Naive thymus-derived CD4-positive, alpha-beta T cell (primary cell): ENCODE measurements around the gene PRR7. TPM values are rescaled to one million over a fixed set of nuclear protein-coding genes. Genes with fewer than 3 reads are reported as not detected.
A peak's percentile ranks its signal among the peaks of the same experiment; 100 is the strongest.

Experiments used
- ATAC-seq: fragments of 150-1000 bp; cut with Tn5 transposase; 2 replicates; pipeline ENCODE4 v1.10.0; 2021; ENCODE audit warnings: mild to moderate bottlenecking, moderate library complexity
- CTCF ChIA-PET: fragments of 350-600 bp; sonication (Branson Sonifier 250); formaldehyde crosslinking; loops from one replicate; lab custom pipeline; 2021; ENCODE audit warnings: antibody characterized with exemption; lab: Charles Lee
- POLR2A ChIA-PET: fragments of 350-600 bp; sonication (Branson Sonifier 250); formaldehyde crosslinking; loops from one replicate; lab custom pipeline; 2021; ENCODE audit warnings: antibody characterized with exemption, inconsistent platforms; lab: Charles Lee
- DNase-seq, 9 donors: peaks; one replicate each; pipeline versions ENCODE4 v3.0.0 to v3.0.0-alpha.2; 2020 to 2022; ENCODE audit warnings: mixed read lengths in 1 of 9
- H3K27ac ChIP-seq: one replicate; pipeline ENCODE4 v1.7.0; 2013; ENCODE audit warnings: mild to moderate bottlenecking, low read depth, low read length, moderate library complexity
- H3K27me3 ChIP-seq, 2 donors: one replicate each; pipeline ENCODE4 v1.7.0; 2013; ENCODE audit warnings: low read length in 2 of 2, mild to moderate bottlenecking in 2 of 2, moderate library complexity in 2 of 2; ENCODE audit not compliant: control insufficient read depth in 2 of 2, insufficient read depth in 2 of 2
- H3K36me3 ChIP-seq, 3 experiments: 1 replicate in 2 of 3; 2 replicates in 1 of 3; pipeline ENCODE4 v1.7.0; 2013; ENCODE audit warnings: low read length in 3 of 3, mild to moderate bottlenecking in 3 of 3, moderate library complexity in 1 of 3; ENCODE audit not compliant: insufficient read depth in 3 of 3, control insufficient read depth in 2 of 3
- H3K4me1 ChIP-seq, 2 donors: one replicate each; pipeline ENCODE4 v1.7.0; 2013; ENCODE audit warnings: low read length in 2 of 2, mild to moderate bottlenecking in 2 of 2, moderate library complexity in 1 of 2; ENCODE audit not compliant: control insufficient read depth in 2 of 2, insufficient read depth in 2 of 2
- H3K4me3 ChIP-seq: 2 replicates; pipeline ENCODE4 v1.7.0; 2013; ENCODE audit warnings: mild to moderate bottlenecking, low read length
- H3K9me3 ChIP-seq, 3 experiments: 1 replicate in 2 of 3; 2 replicates in 1 of 3; pipeline ENCODE4 v1.7.0; 2013; ENCODE audit warnings: low read length in 3 of 3; ENCODE audit not compliant: control insufficient read depth in 2 of 3
- H3K27ac Mint-ChIP-seq, 9 donors: one replicate each; pipeline ENCODE4 v1.8.0; 2020 to 2022; ENCODE audit warnings: mixed read lengths in 9 of 9, mild to moderate bottlenecking in 8 of 9, moderate library complexity in 5 of 9, inconsistent platforms in 2 of 9
- H3K27me3 Mint-ChIP-seq, 5 donors: one replicate each; pipeline ENCODE4 v1.8.0; 2021 to 2022; ENCODE audit warnings: mixed read lengths in 5 of 5, mild to moderate bottlenecking in 1 of 5
- H3K36me3 Mint-ChIP-seq, 5 donors: one replicate each; pipeline ENCODE4 v1.8.0; 2020 to 2022; ENCODE audit warnings: mixed read lengths in 5 of 5, mild to moderate bottlenecking in 3 of 5, inconsistent platforms in 1 of 5
- H3K4me1 Mint-ChIP-seq, 7 donors: one replicate each; pipeline ENCODE4 v1.8.0; 2020 to 2022; ENCODE audit warnings: mixed read lengths in 7 of 7, mild to moderate bottlenecking in 3 of 7, inconsistent platforms in 1 of 7
- H3K4me3 Mint-ChIP-seq, 10 donors: one replicate each; pipeline ENCODE4 v1.8.0; 2020 to 2022; ENCODE audit warnings: mild to moderate bottlenecking in 10 of 10, mixed read lengths in 10 of 10, moderate library complexity in 6 of 10, inconsistent platforms in 2 of 10
- H3K9me3 Mint-ChIP-seq, 11 donors: one replicate each; pipeline ENCODE4 v1.8.0; 2020 to 2022; ENCODE audit warnings: mixed read lengths in 11 of 11, mild to moderate bottlenecking in 4 of 11, inconsistent platforms in 1 of 11, moderate library complexity in 1 of 11
- intact Hi-C, 2 donors: fragments of 100-400 bp; cut with micrococcal nuclease; formaldehyde crosslinking; loops; one replicate each; pipeline ENCODE4 v1.15.1; 2023
- polyA plus RNA-seq, 2 donors: library from polyadenylated mRNA; unstranded; fragments of 300-500 nt; fragmentation: Illumina TruSeq; gene quantifications; one replicate each; pipeline ENCODE4 v1.2.3, GENCODE V29; 2021
- total RNA-seq, 6 experiments: library from RNA in 5 of 6; stranded (reverse) in 5 of 6; gene quantifications; 1 replicate in 5 of 6; 2 replicates in 1 of 6; pipeline ENCODE4 v1.2.3 and lab custom pipeline; 2021 to 2026

The PRR7 gene
- total and polyA plus RNA-seq, 7 experiments from 2014 or later, result 6.4 to 31.8 (median 11.7) TPM

DNA sequence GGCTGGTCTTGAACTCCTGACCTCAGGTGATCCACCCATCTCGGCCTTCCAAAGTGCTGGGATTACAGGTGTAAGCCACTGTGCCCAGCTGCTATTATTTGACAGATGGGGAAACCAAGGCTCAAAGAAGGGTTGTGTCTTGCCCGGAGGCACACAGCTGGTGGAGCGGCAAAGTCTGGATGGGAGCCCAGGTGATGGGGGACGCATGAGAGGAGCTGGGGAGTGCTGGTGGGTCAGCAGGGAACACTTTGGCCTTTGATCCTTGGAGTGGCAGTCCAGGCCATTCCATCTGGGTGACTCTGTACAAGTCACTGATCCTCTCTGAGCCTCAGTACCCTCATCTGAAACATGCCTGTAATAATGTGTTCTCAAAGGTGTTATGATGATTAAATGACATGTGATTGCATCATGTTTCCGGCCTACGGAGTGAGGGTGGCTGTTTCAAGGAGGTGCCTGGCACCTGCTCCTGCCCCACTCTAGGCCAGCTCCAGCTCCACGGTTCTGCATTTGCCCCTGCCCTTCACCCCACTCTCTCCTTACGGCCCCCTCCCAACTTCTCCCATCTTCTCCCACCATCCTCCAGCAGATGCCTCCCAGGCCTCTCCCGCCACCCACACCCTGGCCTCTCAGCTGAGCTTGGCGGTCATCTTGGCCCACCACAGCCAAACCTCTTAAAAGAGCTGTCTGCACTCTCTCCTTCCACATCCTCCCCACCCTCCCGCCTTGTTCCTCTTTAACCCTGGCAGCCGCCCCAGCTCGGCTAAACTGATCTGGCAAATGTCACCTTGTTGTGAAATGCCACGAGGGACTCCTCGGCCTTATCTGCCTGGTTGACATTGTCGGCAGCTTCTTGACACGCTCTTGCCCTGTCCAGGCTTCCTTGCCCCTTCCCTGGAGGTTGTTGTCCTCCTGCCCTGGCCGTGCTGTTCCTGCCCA lies 32.4 kb downstream of the PRR7 start:
- Mint-ChIP-seq H3K9me3 (no peaks in the 10 kb centered on the region), H3K27me3 (peaks cover 0 to 7% (median 0%) of the 10 kb centered on the region in 5 donors), H3K4me3 (peak overlapping the region in 8 of 10 donors; percentile 7 to 62 (median 32)), H3K36me3 (peaks cover 0 to 5% (median 0%) of the 10 kb centered on the region in 5 donors), H3K4me1 (peaks cover 29 to 47% (median 42%) of the 10 kb centered on the region in 7 donors), H3K27ac (peak overlapping the region; percentile 82 to 95 (median 90))
- ATAC-seq (peak; percentile 80), DNase-seq (peak in 5 of 9 donors; percentile 26 to 48 (median 33))
- H3K27ac ChIP-seq, result peak overlapping the region; percentile 41
- peaks cover 0 to 24% of the 10 kb centered on the region in 2 donors for H3K4me1 ChIP-seq
- no peaks in the 10 kb centered on the region for H3K27me3 ChIP-seq
- H3K36me3 ChIP-seq, result no peaks in the 10 kb centered on the region
- H3K4me3 ChIP-seq, result no peak overlapping the region
- ChIA-PET POLR2A (interaction anchor here (1.7 kb wide), 1 partner anchor 19 kb away, joined by 5 read pairs; the partner anchor contains the start of gene PDLIM7), CTCF (interaction anchor here (0.9 to 1.6 kb wide), 3 partner anchors 21 to 74 kb away, joined by 3 to 4 read pairs (median 4); no protein-coding TSS in a partner anchor)
- no peaks in the 10 kb centered on the region for H3K9me3 ChIP-seq
- intact Hi-C loops, result loop anchor here in 1 of 2 donors (1.0 to 2.0 kb wide), 2 partner anchors 18 to 24 kb away; partner anchors contain the start of gene PDLIM7

DNA sequence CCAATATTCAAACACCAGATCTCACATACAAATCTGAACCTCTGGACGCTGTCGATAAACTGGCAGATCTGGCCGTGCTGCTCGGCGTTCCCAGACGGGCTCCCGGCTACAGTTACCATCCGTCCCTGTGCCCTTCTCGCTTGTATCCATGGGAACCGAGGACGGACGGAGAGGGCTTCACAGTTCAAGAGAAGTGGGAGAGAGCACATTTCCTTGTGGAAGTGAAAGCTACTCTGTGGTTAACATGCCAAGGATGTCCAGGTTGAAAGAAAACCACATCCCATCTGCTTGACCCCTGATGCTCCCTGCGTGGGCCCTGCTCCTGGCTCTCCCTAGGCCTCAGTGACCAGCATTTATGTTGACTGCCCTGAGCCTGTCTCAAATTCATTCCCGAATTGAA lies 33.2 kb downstream of the PRR7 start:
- no peak overlapping the region for H3K4me3 ChIP-seq
- POLR2A ChIA-PET, result interaction anchor here (0.6 to 1.7 kb wide), 4 partner anchors 9 to 76 kb away, joined by 3 to 5 read pairs (median 3); partner anchors contain the start of gene PDLIM7
- intact Hi-C loops, result loop anchor here in 1 of 2 donors (1.0 to 2.0 kb wide), 2 partner anchors 18 to 25 kb away; partner anchors contain the start of gene PDLIM7
- Mint-ChIP-seq H3K4me3 (peak overlapping the region in 1 of 10 donors; percentile 24), H3K9me3 (no peaks in the 10 kb centered on the region), H3K4me1 (peaks cover 21 to 39% (median 34%) of the 10 kb centered on the region in 7 donors), H3K27me3 (no peaks in the 10 kb centered on the region), H3K36me3 (peaks cover 0 to 5% (median 0%) of the 10 kb centered on the region in 5 donors), H3K27ac (peak overlapping the region in 7 of 9 donors; percentile 23 to 95 (median 89))
- H3K36me3 ChIP-seq, result no peaks in the 10 kb centered on the region
- DNase-seq, result no peak
- H3K27me3 ChIP-seq, result no peaks in the 10 kb centered on the region
- CTCF ChIA-PET, result interaction anchor here (0.9 to 1.6 kb wide), 2 partner anchors 22 to 97 kb away, joined by 3 to 4 read pairs; no protein-coding TSS in a partner anchor
- no peaks in the 10 kb centered on the region for H3K9me3 ChIP-seq
- H3K27ac ChIP-seq, result no peak overlapping the region
- H3K4me1 ChIP-seq, result peaks cover 0 to 19% of the 10 kb centered on the region in 2 donors
- ATAC-seq, result no peak

- Mint-ChIP-seq H3K27ac (peak overlapping the region in 1 of 9 donors; percentile 20), H3K27me3 (no peaks in the 10 kb centered on the region), H3K4me1 (peaks cover 11 to 26% (median 20%) of the 10 kb centered on the region in 7 donors), H3K4me3 (no peak overlapping the region), H3K36me3 (peaks cover 0 to 8% (median 0%) of the 10 kb centered on the region in 5 donors), H3K9me3 (no peaks in the 10 kb centered on the region)
- no peaks in the 10 kb centered on the region for H3K9me3 ChIP-seq
- H3K4me1 ChIP-seq, result peaks cover 0 to 9% of the 10 kb centered on the region in 2 donors
- ATAC-seq (no peak), DNase-seq (no peak)
- H3K4me3 ChIP-seq, result no peak overlapping the region
- intact Hi-C loops, result no loop called here
- peaks cover 0 to 4% (median 0%) of the 10 kb centered on the region in 3 experiments for H3K36me3 ChIP-seq
- ChIA-PET CTCF (no interaction called here), POLR2A (no interaction called here)
- H3K27ac ChIP-seq, result no peak overlapping the region
- no peaks in the 10 kb centered on the region for H3K27me3 ChIP-seq
Observed at GRCh38 chr5:177482359-177482795, 35.8 kb downstream of the PRR7 start.

DNA sequence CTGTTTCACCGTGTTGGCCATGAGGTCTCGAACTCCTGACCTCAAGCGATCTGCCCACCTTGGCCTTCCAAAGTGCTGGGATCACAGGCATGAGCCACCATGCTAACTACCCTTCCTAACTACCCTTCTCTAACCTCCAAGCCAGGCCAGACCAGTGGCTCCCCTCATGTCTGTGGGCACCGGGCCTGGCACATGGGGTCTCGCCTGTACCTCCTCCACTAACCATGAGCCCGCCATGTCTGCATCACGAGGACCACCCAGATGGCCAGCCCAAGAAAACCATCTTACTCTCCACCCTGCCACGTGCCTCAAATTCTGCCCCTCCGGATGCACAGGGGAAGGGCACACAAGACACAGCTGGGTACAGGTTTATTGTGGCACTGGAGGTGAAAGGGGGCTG lies 36.4 kb downstream of the PRR7 start:
- Mint-ChIP-seq H3K36me3 (peaks cover 0 to 8% (median 0%) of the 10 kb centered on the region in 5 donors), H3K27me3 (no peaks in the 10 kb centered on the region), H3K4me3 (no peak overlapping the region), H3K4me1 (peaks cover 11 to 21% (median 17%) of the 10 kb centered on the region in 7 donors), H3K9me3 (no peaks in the 10 kb centered on the region), H3K27ac (peak overlapping the region in 2 of 9 donors; percentile 32 to 36)
- Histone ChIP-seq H3K36me3 (peaks cover 0 to 8% (median 0%) of the 10 kb centered on the region in 3 experiments), H3K27ac (no peak overlapping the region), H3K4me3 (no peak overlapping the region), H3K4me1 (peaks cover 0 to 9% of the 10 kb centered on the region in 2 donors), H3K27me3 (no peaks in the 10 kb centered on the region), H3K9me3 (no peaks in the 10 kb centered on the region)
- intact Hi-C loops, result no loop called here
- DNase-seq, result no peak
- ChIA-PET POLR2A (no interaction called here), CTCF (no interaction called here)
- no peak for ATAC-seq

- intact Hi-C loops, result no loop called here
- POLR2A ChIA-PET, result interaction anchor here (1.2 kb wide), 1 partner anchor 134 kb away, joined by 3 read pairs; no protein-coding TSS in a partner anchor
- Mint-ChIP-seq H3K36me3 (peaks cover 0 to 5% (median 0%) of the 10 kb centered on the region in 5 donors), H3K9me3 (no peaks in the 10 kb centered on the region), H3K27me3 (no peaks in the 10 kb centered on the region), H3K27ac (no peak overlapping the region), H3K4me3 (no peak overlapping the region), H3K4me1 (peaks cover 4 to 10% (median 9%) of the 10 kb centered on the region in 7 donors)
- DNase-seq (no peak), ATAC-seq (no peak)
- Histone ChIP-seq H3K36me3 (peaks cover 0 to 13% (median 0%) of the 10 kb centered on the region in 3 experiments), H3K4me3 (no peak overlapping the region), H3K27me3 (no peaks in the 10 kb centered on the region), H3K4me1 (peaks cover 0 to 2% of the 10 kb centered on the region in 2 donors), H3K27ac (no peak overlapping the region), H3K9me3 (no peaks in the 10 kb centered on the region)
- CTCF ChIA-PET, result no interaction called here
Observed at GRCh38 chr5:177483994-177484901, 37.6 kb downstream of the PRR7 start.
